T-helper 9 cell (primary cell): Measurements from ENCODE around the gene GFER.
"Not testable (repeated sequence)": the region's sequence is repeated elsewhere in the genome, so short reads cannot be mapped to it uniquely, and the experiment has no call there.

Experiments
- DNase-seq: peaks from one replicate; pipeline ENCODE4 v3.0.0-alpha.2; 2020

GFER gene

GRCh38 chr16:2027024-2028010 is 43.3 kb downstream of the GFER start:
- no peak for DNase-seq

- DNase-seq: no peak
Measured at GRCh38 chr16:2028146-2028545, 44.2 kb downstream of the GFER start.

- DNase-seq: no peak
Measured at GRCh38 chr16:2028620-2029220, 44.7 kb downstream of the GFER start.

DNA sequence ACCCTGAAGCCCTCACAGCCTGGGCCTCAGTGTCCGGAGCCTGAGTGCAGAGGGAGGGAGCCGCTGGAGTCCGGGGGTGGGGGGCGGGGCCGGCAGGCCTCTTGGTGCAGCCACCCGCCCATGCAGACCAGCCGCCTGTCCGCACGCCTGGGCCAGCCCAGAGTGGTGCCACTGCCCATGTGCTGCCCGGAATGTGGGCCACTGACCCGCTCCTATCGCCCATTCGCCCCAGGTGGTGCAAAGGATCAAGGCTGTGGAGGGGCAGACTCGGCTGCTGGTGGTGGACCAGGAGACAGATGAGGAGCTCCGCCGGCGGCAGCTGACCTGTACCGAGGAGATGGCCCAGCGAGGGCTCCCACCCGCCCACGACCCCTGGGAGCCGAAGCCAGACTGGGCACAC is 45.4 kb downstream of the GFER start:
- DNase-seq: no peak

- DNase-seq: no peak
Measured at GRCh38 chr16:2030036-2030435, 46.0 kb downstream of the GFER start.

DNA sequence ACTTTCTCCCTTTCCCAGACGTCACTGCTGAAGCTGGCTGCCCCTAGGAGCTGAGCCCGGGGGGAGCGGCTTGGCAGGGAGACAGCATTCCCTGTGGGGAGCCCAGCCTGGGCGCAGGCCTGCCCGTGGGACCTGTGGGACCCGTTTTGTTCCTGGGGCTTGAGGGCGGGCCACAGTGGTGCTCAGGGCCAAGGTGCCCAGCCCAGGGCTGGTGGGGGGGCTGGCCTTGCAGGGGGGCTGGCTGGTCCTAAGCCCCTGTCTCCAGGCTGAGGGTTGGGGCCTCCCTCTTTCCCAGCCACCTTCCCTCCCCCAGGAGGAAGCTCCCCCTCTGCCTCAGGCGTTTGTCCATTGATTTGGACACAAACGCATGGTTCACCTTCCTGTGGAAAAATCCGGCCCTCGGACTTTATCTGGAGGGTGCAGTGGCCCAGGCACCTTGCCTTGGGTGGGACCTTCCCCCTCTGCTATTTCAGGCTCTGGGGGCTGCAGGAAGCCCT is 47.1 kb downstream of the GFER start:
- DNase-seq: no peak

- DNase-seq: no peak
Measured at GRCh38 chr16:2032285-2033056, 48.5 kb downstream of the GFER start.

DNA sequence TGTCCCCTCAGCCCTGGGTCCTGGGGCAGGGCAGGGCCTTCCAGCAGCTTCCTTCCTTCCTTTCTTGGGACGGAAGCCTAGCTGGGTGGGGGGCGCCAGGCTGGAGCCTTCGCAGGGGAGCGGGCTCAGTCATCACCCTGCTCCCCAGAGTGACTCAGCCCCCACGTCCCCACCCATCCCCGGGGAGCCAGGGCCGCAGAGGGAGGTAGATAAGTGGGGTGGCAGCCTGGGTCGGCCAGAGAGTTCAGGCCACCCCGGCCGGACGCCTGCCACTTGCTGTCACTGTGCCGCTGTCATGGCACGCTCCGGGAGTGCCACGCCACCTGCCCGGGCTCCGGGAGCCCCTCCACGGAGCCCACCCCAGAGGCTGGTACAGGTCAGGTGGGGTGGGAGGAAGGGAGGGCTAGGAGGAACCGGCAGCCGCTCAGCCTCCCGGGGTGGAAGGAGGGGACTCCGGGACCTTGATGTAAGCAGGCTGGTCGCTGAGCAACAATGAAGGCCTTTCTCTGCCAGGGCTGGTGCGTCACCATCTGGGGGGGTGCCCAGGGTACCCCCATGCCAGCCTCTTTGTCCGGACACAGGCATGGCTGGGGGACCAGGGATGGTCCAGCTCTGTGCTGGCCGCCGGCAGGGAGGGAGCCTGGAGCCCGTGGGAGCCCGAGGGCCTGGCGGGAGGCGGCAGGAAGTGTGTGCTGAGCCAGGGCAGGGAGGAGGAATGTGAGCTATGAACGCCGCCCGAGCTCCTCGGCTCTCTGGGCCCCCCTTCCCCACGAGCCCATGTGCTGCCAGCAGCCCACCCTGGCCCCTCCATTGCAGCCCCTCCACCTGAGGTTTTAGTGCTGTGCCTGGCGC is 49.3 kb downstream of the GFER start:
- DNase-seq: no peak

GRCh38 chr16:2033909-2034695 is 50.1 kb downstream of the GFER start:
- not testable (repeated sequence) for DNase-seq

- no peak for DNase-seq
Measured at GRCh38 chr16:2034696-2035430, 50.9 kb downstream of the GFER start.

DNA sequence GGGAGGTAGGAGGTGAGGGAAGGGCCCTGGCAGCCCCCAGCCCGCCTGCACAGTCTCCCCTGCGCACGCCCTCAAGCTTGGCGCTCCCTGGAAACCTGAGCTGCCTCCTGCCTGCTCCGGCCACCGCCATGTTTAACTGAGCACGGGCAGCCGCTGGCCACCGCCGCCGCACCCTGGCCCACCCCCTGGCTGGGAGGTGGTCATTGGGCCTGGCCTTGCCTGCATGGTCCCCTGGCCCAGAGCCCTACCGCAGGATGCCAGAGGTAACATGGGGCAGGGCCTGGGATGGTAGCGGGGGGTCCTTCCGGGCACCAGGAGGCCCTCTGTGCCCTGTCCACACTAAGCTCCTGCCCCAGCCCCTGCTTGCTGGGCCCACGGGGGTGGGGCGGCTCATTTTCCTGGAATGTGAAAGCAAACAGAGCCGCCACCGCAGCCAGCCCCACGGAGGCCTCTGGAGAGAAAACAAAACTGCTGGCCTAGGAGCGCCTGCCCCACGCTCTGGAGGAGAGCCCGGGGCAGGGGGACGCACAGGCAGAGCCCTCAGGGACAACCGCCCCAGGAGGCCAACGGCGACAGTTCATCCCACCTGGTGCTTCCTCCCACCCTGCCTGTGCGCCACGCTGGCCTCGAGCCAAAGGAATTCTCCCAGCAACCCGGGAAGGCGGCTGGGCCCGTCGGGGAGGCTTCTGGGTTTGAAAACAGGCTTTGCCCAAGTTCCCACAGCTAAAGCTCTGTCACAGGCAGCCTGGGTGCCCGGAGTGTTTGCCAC is 51.6 kb downstream of the GFER start:
- DNase-seq: no peak

- no peak for DNase-seq
Measured at GRCh38 chr16:2036200-2036966, 52.4 kb downstream of the GFER start.

DNA sequence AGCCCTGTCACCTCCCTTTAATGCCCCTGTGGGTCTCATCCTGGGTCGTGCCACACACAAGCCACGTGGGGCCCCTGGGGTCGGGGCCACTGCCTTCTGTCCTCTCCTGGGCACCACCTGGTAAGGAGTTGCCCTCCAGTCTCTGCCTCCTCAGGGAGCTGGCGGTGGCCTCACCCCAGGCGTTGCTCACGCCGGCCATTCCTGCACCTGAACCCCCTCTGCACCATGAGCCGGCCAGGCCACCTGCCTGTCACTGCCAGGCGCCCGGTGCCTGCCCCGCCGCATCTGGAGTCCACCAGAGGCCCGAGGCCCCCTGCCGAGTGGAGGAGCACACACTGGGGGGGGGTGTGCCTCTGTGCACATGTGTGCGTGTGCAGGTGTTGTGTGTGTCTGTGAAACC is 53.1 kb downstream of the GFER start:
- DNase-seq: no peak
